NCI-H146 (cell line): ENCODE measurements around the gene PDXDC1.
A peak's percentile ranks its signal among the peaks of the same experiment; 100 is the strongest.
"Not testable (repeated sequence)": the region's sequence is repeated elsewhere in the genome, so short reads cannot be mapped to it uniquely, and the experiment has no call there.

ENCODE experiments used
- DNase-seq: peaks from one replicate; lab custom pipeline; 2025; lab: John Stamatoyannopoulos, UW

The PDXDC1 gene

GRCh38 chr16:14974656-14975417 lies at the start of gene PDXDC1:
Gene PDXDC1, plus strand, starts transcription at chr16:14975026. Its CDS starts 174 bp downstream, at chr16:14975200.
- DNase-seq, result peak; percentile 99

DNA sequence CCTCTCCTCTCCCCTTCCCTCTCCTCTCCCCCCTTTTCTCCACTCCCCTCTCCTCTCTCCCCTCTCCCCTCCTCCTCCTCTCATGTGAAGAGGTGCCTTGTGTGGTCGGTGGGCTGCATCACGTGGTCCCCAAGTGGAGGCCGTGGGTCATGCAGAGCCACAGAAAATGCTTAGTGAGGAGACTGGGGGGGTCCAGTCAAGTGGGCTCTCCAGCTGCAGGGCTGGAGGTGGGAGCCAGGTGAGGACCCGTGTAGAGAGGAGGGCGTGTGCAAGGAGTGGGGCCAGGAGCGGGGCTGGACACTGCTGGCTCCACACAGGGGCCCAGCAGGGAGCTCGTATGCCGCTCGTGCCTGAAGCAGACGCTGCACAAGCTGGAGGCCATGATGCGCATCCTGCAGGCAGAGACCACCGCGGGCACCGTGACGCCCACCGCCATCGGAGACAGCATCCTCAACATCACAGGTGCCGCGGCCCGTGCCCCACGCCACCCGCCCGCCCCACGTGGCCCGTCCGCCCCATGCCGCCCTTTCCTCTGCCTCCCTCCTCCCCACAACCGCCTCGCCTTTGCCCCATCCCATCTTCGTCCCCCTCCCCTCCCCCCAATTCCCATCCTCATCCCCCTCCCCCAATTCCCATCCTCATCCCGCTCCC lies 46.6 kb upstream of the PDXDC1 start:
- not testable (repeated sequence) for DNase-seq

DNA sequence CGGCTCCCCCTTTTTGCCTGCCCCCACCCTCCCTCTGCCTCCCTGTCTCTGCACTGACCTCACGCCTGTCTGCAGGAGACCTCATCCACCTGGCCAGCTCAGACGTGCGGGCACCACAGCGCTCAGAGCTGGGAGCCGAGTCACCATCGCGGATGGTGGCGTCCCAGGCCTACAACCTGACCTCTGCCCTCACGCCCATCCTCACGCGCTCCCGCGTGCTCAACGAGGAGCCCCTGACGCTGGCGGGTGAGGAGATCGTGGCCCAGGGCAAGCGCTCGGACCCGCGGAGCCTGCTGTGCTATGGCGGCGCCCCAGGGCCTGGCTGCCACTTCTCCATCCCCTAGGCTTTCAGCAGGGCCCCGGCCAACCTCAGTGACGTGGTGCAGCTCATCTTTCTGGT lies 45.6 kb upstream of the PDXDC1 start:
- DNase-seq, result not testable (repeated sequence)

DNA sequence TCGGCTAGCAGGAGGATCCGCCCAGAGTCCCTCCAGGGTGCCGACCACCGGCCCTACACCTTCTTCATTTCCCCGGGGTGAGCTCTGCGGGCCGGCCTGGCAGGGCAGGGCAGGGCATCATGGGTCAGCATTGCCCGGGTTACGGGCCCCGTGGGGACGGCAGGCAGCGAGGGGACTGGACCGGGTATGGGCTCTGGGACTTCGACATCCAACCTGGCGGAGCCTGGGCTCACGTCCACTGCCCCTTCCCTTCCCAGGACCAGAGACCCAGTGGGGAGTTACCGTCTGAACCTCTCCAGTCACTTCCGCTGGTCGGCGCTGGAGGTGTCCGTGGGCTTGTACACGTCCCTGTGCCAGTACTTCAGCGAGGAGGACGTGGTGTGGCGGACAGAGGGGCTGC lies 44.6 kb upstream of the PDXDC1 start:
- not testable (repeated sequence) for DNase-seq

DNA sequence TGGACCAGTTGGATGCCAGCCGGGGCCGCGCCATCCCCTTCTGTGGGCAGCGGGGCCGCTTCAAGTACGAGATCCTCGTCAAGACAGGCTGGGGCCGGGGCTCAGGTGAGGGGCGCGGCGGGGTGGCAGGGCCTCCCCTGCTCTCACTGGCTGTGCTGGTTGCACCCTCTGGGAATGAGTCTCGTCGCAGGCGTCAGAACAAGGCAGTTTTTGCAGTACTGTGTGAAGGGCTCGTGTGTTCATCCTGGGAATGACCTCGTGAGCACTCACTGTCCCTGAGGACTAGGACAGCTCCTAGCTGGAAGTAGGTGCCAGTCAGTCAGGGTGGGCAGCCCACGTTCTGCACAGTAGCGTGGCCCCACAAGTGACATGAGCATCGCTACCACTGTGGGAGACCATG lies 43.9 kb upstream of the PDXDC1 start:
- not testable (repeated sequence) for DNase-seq

- not testable (repeated sequence) for DNase-seq
These were observed 42.0 kb upstream of the PDXDC1 start for GRCh38 chr16:14932581-14933375.

- not testable (repeated sequence) for DNase-seq
These were observed 37.7 kb upstream of the PDXDC1 start, which contains the start of gene NPIPA1 for GRCh38 chr16:14937143-14937542. Gene NPIPA1, plus strand, starts transcription at chr16:14937443. Its CDS starts 0 bp downstream, at chr16:14937443.

DNA sequence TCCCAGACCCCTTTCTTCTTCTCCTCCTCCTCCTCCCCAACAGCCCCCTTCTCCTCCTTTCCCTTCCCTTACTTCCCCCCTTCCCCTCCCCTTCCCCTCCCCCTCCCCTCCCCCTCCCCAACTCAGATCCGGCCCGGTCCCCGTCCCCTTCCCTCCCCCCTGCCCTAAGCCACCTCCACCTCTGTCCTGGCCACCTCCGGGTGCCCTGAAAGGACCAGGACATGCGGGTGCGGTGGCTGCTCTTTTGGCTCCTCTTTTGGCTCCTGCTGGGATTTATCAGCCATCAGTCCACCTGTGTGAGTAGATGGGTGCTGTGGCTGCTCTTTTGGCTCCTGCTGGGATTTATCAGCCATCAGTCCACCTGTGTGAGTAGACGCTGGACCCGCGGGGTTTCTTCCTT lies 36.8 kb upstream of the PDXDC1 start:
- DNase-seq, result not testable (repeated sequence)

DNA sequence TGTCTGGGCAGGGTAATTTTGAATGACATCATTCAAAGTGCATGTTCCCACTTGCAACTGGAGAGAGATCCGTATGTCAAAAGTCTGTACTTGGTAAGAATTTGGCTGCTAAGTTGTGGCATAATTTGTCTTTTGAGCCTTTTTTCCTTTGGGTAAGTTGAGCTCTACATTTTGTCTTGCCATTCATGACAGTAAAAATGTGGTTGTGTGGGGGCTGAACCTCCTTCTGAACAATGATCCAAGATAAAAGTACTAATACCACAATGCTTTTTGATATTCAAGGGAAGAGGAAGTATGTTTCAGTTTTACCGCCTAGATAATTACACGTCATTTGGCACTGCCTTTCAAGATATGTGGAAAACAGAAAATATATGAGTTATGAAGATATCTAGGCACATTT lies 32.1 kb upstream of the PDXDC1 start:
- not testable (repeated sequence) for DNase-seq

- no peak for DNase-seq
These were observed 19.1 kb upstream of the PDXDC1 start for GRCh38 chr16:14955546-14956231.

GRCh38 chr16:14957576-14958322 lies 17.1 kb upstream of the PDXDC1 start:
- no peak for DNase-seq

DNA sequence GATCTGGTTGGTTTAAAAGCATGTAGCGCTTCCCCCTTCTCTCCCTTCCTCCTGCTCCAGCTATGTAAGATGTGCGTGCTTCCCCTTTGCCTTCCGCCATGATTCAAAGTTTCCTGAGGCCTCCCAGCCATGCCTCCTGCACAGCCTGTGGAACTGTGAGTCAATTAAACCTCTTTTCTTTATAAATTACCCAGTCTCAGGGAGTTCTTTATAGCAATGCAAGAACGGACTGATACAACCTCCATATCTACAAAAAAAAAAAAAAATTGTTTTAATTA lies 16.6 kb upstream of the PDXDC1 start:
- DNase-seq, result no peak

DNA sequence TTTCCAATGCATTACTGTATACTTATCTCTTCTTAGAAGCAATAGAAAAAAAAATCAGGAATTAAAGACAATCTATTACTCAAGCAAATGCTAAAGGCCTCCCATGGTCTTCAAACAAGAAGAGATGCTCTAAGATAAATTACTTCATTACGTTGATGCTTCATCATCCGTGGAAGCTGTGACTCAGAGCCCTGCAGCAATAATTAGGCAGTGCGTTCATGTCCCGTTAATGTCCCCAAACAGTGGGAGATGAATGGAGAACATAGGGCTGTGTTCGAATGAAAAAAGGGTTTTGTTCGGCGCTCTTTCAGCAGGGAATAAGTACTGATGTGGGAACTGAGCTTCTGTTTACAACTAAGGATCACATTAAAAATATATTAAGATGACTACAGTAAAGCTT lies 15.9 kb upstream of the PDXDC1 start:
- peak; percentile 82 for DNase-seq

GRCh38 chr16:14961405-14962186 lies 13.2 kb upstream of the PDXDC1 start:
- no peak for DNase-seq

- DNase-seq, result no peak
These were observed 11.3 kb upstream of the PDXDC1 start for GRCh38 chr16:14963281-14964173.

- no peak for DNase-seq
These were observed 9.5 kb upstream of the PDXDC1 start for GRCh38 chr16:14965328-14965727.

- DNase-seq, result not testable (repeated sequence)
These were observed 5.0 kb upstream of the PDXDC1 start for GRCh38 chr16:14969795-14970194.

GRCh38 chr16:14971621-14972228 lies 3.1 kb upstream of the PDXDC1 start:
- DNase-seq, result not testable (repeated sequence)

GRCh38 chr16:14973785-14974322 lies 972 bp upstream of the PDXDC1 start:
- peak; percentile 24 for DNase-seq
